ENCODE measurements around the gene FRMD3. TPM values are rescaled to one million over a fixed set of nuclear protein-coding genes. Genes with fewer than 3 reads are reported as not detected.

Gene FRMD3
- total RNA-seq, 2 donors from 2014 or later: 2.1 to 4.6 TPM

GRCh38 chr9:83574482-83574881, 36.3 kb upstream of the FRMD3 start:
- 50 to 64% methylated on average over 1 of the region's 1 CpG for WGBS, 2 donors
- Histone ChIP-seq H3K4me3 (no peak overlapping the region), H3K27ac (no peak overlapping the region), H3K9me3 (no peaks in the 10 kb centered on the region), H3K36me3 (replicated peaks in 1 of 2; ENCODE audit: insufficient read depth in 1 of 2, low read depth in 2 of 2) (no peaks in the 10 kb centered on the region), H3K4me1 (no peaks in the 10 kb centered on the region), H3K27me3 (no peaks in the 10 kb centered on the region)
- DNase-seq (no peak), ATAC-seq (no peak)
- TF ChIP-seq POLR2A (IDR thresholded peaks at IDR 0.05) (no peak), CTCF (IDR thresholded peaks at IDR 0.05) (no peak)
- intact Hi-C loops (cut with DNase I): no loop called here

GRCh38 chr9:83572524-83572923, 34.3 kb upstream of the FRMD3 start:
- H3K27ac ChIP-seq: no peak overlapping the region
- ATAC-seq (peak; percentile 48), DNase-seq (peak in 1 of 4 donors; percentile 32)
- 58 to 85% methylated on average over 5 of the region's 5 CpGs for WGBS, 2 donors
- TF ChIP-seq CTCF (IDR thresholded peaks at IDR 0.05) (no peak), POLR2A (IDR thresholded peaks at IDR 0.05) (no peak)
- intact Hi-C loops (cut with DNase I): no loop called here
- H3K4me1 ChIP-seq: no peaks in the 10 kb centered on the region
- no peaks in the 10 kb centered on the region for H3K27me3 ChIP-seq
- no peaks in the 10 kb centered on the region for H3K9me3 ChIP-seq
- no peak overlapping the region for H3K4me3 ChIP-seq
- no peaks in the 10 kb centered on the region for H3K36me3 ChIP-seq (replicated peaks in 1 of 2; ENCODE audit: insufficient read depth in 1 of 2, low read depth in 2 of 2)

GRCh38 chr9:83570359-83570758, 32.2 kb upstream of the FRMD3 start:
- TF ChIP-seq CTCF (IDR thresholded peaks at IDR 0.05) (no peak), POLR2A (IDR thresholded peaks at IDR 0.05) (no peak)
- H3K36me3 ChIP-seq (replicated peaks in 1 of 2; ENCODE audit: insufficient read depth in 1 of 2, low read depth in 2 of 2): no peaks in the 10 kb centered on the region
- no peak for ATAC-seq

GRCh38 chr9:83569326-83569725, 31.1 kb upstream of the FRMD3 start:
- WGBS, 2 donors: 30 to 57% methylated on average over 2 of the region's 2 CpGs
- Histone ChIP-seq H3K27me3 (no peaks in the 10 kb centered on the region), H3K4me3 (no peak overlapping the region), H3K36me3 (replicated peaks in 1 of 2; ENCODE audit: insufficient read depth in 1 of 2, low read depth in 2 of 2) (no peaks in the 10 kb centered on the region), H3K27ac (no peak overlapping the region), H3K4me1 (no peaks in the 10 kb centered on the region), H3K9me3 (no peaks in the 10 kb centered on the region)
- intact Hi-C loops (cut with DNase I): no loop called here
- TF ChIP-seq POLR2A (IDR thresholded peaks at IDR 0.05) (no peak), CTCF (IDR thresholded peaks at IDR 0.05) (no peak)
- ATAC-seq: no peak
- DNase-seq: no peak

More at GRCh38 chr9:83570359-83570758, 32.2 kb upstream of the FRMD3 start:
- Histone ChIP-seq H3K27ac (no peak overlapping the region), H3K27me3 (no peaks in the 10 kb centered on the region), H3K9me3 (no peaks in the 10 kb centered on the region), H3K4me3 (no peak overlapping the region), H3K4me1 (no peaks in the 10 kb centered on the region)
- no peak for DNase-seq
- intact Hi-C loops (cut with DNase I): no loop called here
- 65 to 76% methylated on average over 1 of the region's 1 CpG for WGBS, 2 donors

GRCh38 chr9:83563360-83563759, 25.2 kb upstream of the FRMD3 start:
- Histone ChIP-seq H3K27me3 (no peaks in the 10 kb centered on the region), H3K36me3 (replicated peaks in 1 of 2; ENCODE audit: insufficient read depth in 1 of 2, low read depth in 2 of 2) (no peaks in the 10 kb centered on the region), H3K27ac (no peak overlapping the region), H3K4me3 (no peak overlapping the region), H3K4me1 (no peaks in the 10 kb centered on the region), H3K9me3 (no peaks in the 10 kb centered on the region)
- no peak for TF ChIP-seq POLR2A (IDR thresholded peaks at IDR 0.05)
- no peak for TF ChIP-seq CTCF (IDR thresholded peaks at IDR 0.05)
- DNase-seq (no peak), ATAC-seq (no peak)
- WGBS, 2 donors: 100% methylated on average over 2 of the region's 2 CpGs
- intact Hi-C loops (cut with DNase I): no loop called here

Measured in body of pancreas (tissue), 4 donors.